Muscle of arm (tissue), 12 donors: ENCODE results near the gene ZSCAN4. TPM values are rescaled to one million over a fixed set of nuclear protein-coding genes. Genes with fewer than 3 reads are reported as not detected.

ENCODE experiments used
- DNase-seq: peaks from one replicate; pipeline ENCODE4 v3.0.0-alpha.2; 2013
- polyA plus RNA-seq, 12 donors: library from polyadenylated mRNA; unstranded; fragments of 120-200 nt; gene quantifications; one replicate each; pipeline ENCODE4 v1.2.1, GENCODE V29; 2013; ENCODE audit not compliant: insufficient read length in 12 of 12

Gene ZSCAN4
- polyA plus RNA-seq, 12 donors, result 0.30 TPM; not detected in 11

- DNase-seq, result no peak
Measured at GRCh38 chr19:57675881-57676280, 7.1 kb downstream of the ZSCAN4 start.

DNA sequence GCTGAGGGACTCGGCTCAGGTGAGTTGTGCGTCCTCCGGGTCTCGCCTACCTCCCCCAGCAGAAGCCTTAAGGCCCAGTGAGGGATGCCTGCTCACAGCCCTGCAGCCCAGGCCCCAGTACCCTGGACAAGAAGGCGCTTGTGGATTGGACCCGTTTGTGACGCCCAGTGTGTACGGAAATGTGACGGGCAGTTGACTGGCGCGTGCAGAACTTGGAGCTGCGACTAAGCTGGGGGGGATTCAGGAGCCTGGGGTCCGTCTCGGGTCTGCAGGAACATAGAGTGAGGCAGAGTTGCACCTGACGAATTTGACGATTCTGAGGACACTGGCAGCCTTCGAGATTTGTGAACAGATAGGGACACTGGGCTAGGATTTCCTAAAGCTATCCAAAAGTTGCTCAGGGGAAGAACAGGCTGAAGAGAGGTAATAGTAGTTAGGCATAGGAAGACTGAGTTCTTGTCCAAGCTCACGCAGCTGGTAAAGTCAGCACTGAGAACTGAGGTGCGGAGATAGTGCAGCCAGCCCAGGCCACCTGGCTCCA, 13.6 kb downstream of the ZSCAN4 start:
- no peak for DNase-seq

DNA sequence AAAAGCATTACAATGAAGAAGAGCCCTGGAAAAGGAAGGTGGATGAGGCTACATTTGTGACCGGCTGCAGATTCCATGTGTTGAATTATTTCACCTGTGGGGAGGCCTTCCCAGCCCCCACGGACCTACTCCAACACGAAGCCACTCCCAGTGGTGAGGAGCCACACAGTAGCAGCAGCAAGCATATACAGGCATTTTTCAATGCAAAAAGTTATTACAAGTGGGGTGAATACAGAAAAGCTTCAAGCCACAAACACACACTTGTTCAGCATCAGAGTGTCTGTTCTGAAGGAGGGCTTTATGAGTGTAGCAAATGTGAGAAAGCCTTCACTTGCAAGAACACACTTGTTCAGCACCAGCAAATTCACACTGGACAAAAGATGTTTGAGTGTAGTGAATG, 18.0 kb downstream of the ZSCAN4 start:
- DNase-seq, result no peak

- DNase-seq, result no peak
Measured at GRCh38 chr19:57687363-57688010, 18.8 kb downstream of the ZSCAN4 start.

GRCh38 chr19:57688011-57688763, 19.5 kb downstream of the ZSCAN4 start:
- no peak for DNase-seq

GRCh38 chr19:57689750-57690149, 21.0 kb downstream of the ZSCAN4 start:
- DNase-seq, result no peak

DNA sequence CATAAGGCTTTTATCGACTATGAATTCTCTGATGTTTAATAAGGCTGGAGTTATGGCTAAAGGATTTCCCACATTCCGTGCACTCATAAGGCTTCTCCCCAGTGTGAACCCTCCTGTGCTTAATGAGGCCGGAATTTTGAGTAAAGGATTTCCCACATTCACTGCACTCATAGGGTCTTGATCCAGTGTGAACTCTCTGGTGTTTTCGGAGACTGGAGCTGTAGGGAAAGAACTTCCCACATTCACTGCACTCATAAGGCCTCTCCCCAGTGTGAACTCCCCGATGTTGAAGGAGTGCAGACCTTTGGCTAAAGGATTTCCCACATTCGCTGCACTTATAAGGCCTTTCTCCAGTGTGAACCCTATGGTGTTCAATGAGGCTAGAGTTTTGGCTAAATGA, 32.9 kb downstream of the ZSCAN4 start:
- no peak for DNase-seq

DNA sequence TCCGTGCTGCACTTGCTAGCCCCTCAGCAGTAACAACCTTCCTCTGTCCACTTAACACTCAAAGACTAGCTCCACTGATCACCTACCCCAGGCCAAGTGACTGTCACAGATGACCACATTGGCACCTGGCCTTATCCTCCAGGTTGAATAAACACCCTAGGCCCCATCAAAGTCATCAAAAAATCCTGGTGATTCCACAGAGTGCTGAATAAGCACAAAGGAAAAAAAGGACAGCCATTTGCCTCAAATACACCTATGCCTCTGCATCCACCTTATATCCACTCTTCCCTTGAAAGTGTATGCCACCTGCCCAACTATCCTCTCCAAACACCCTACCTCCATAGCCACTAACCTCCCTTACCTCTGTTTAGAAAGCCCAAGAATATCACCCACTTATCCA, 37.6 kb downstream of the ZSCAN4 start:
- DNase-seq, result no peak

DNA sequence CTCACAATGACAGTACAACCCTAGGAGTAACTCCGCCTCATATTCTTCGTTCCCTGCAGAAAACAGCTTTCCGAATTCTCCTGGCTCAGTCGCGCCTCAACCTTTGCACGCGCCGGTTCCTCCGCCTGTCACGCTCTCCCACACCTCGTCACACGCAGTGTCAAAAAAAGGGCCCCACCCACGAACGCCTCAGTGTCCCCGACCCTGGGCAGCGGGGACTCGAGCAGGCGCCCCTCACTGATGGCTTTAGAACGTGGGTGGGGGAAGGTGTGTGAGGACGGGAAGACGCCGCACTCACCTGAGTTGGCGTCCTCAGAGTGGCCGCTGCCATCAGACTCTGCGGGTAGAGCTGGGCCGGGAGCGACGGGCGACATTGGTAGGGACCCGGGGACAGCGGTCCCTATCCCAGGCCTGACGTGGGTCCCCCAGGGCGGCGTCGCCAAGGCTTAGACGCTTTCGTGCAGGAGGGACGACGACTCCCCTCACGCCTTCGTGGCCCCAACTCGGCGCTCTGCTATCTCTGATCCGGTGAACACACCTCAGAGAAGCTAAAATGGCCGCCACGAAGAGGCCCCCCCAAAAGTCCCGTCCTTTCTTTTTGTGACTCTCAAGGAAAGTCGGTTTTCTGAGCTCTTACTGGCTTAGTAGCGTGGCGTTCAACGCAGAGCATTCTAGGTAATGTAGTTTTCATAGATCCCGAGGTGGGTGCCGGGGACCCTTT, 40.1 kb downstream of the ZSCAN4 start, which contains the start of gene ZNF154:
TSS of gene ZNF154 (minus strand) at position 564 of the 721 bp plus-strand sequence. CDS start at position 331, 233 bp downstream.
- DNase-seq, result peak; percentile 83

- DNase-seq, result no peak
Measured at GRCh38 chr19:57709616-57710015, 40.9 kb downstream of the ZSCAN4 start.

DNA sequence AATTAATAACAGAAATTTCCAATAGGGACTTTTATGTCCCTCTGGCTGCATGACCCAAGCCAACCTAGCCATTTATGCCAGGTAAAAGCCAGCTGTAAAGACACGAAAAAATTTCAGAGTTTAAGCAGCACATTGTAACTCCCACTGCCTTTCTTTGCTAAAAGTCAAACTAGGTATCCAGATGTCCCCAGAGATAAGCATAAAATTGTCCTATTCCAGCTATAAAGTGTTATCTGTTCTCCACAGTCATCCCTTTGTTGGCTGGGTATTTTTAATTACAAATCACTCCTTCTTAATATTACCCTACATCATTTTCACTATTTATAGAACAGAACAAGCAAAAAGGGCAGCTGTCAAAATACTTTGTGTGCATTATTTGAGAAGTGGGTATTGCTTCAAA, 43.5 kb downstream of the ZSCAN4 start:
- DNase-seq, result no peak

DNA sequence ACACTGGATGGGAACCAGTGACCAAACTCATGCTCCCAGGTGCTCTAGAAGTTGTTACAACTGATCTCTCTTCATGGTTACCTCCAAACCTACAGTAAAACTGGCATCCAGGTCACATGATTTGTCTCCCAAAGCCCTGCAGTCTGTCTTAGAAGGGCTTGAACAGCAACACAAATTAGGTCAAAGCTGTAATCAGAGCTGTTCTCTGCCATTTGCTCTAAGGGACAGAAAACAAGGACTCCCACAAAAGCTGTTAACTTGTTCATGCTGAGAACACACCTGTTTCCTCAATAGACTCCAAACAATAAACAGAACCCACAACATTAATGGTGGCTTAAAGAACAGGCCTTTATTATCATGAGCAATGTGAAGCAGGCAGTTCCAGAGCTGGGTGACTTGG, 50.7 kb downstream of the ZSCAN4 start:
- DNase-seq, result no peak

GRCh38 chr19:57719901-57720519, 51.3 kb downstream of the ZSCAN4 start:
- DNase-seq, result no peak

DNA sequence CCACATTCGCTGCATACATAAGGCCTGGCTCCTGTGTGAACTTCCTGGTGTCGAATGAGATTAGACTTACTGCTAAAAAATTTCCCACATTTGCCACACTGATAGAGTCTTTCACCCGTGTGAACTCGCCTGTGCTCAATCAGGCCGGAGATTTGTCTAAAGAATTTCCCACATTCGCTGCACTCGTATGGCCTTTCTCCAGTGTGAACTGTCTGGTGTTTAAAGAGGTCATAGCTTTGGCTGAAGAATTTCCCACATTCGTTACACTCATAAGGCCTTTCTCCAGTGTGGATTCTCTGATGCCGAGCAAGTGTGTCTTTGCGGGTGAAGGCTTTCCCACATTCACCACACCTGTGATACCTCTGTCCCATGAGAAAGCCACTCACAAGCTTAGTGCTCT, 52.1 kb downstream of the ZSCAN4 start:
- no peak for DNase-seq

Other genes with a start within 250 kb of the ZSCAN4 start
- gene ZNF749, start 233.6 kb upstream of the ZSCAN4 start, polyA plus RNA-seq, result 1 to 10 TPM in 11 of 12 donors, not detected in 1; 3.4 to 9.7 (median 7.6) TPM
- gene VN1R1, start 211.8 kb upstream of the ZSCAN4 start, polyA plus RNA-seq, result 1 to 10 TPM in 8 of 12 donors, under 1 TPM in 2, not detected in 2; 0.90 to 4.0 (median 1.6) TPM
- 10 to 100 TPM in 8 of 12 donors, 1 to 10 TPM in 2, not detected in 2; 9.2 to 17.3 (median 11.2) TPM for gene ZNF772, start 191.4 kb upstream of the ZSCAN4 start, polyA plus RNA-seq
- 10 to 100 TPM in 7 of 12 donors, 1 to 10 TPM in 4, not detected in 1; 8.0 to 13.4 (median 10.2) TPM for gene ZNF419, start 181.2 kb upstream of the ZSCAN4 start, polyA plus RNA-seq
- 10 to 100 TPM in 1 of 12 donors, 1 to 10 TPM in 10, not detected in 1; 6.4 to 16.4 (median 7.6) TPM for gene ZNF773, start 169.0 kb upstream of the ZSCAN4 start, polyA plus RNA-seq
- gene ZNF549, start 141.6 kb upstream of the ZSCAN4 start, polyA plus RNA-seq, result 10 to 100 TPM in 2 of 12 donors, 1 to 10 TPM in 9, not detected in 1; 6.0 to 11.0 (median 7.4) TPM
- gene ZNF550, start 109.1 kb upstream of the ZSCAN4 start, polyA plus RNA-seq, result 10 to 100 TPM in 10 of 12 donors, 1 to 10 TPM in 1, not detected in 1; 6.1 to 14.4 (median 12.3) TPM
- gene ZNF416, start 90.0 kb upstream of the ZSCAN4 start, polyA plus RNA-seq, result 1 to 10 TPM in 10 of 12 donors, not detected in 2; 4.8 to 6.8 (median 5.4) TPM
- 1 to 10 TPM in 11 of 12 donors, not detected in 1; 3.3 to 8.8 (median 6.7) TPM for gene ZIK1, start 84.8 kb upstream of the ZSCAN4 start, polyA plus RNA-seq
- 1 to 10 TPM in 10 of 12 donors, not detected in 2; 3.0 to 4.4 (median 3.6) TPM for gene ZNF530, start 69.0 kb upstream of the ZSCAN4 start, polyA plus RNA-seq
- gene ZNF134, start 54.7 kb upstream of the ZSCAN4 start, polyA plus RNA-seq, result 10 to 100 TPM in 11 of 12 donors, not detected in 1; 12.1 to 21.8 (median 14.2) TPM
- gene ZNF211, start 35.8 kb upstream of the ZSCAN4 start, polyA plus RNA-seq, result 10 to 100 TPM in 11 of 12 donors, not detected in 1; 12.0 to 28.5 (median 16.9) TPM
- gene ZNF551, start 13.0 kb downstream of the ZSCAN4 start, polyA plus RNA-seq, result 1 to 10 TPM in 11 of 12 donors, not detected in 1; 4.7 to 9.6 (median 7.6) TPM
- gene ZNF154, start 40.3 kb downstream of the ZSCAN4 start, polyA plus RNA-seq, result 10 to 100 TPM in 9 of 12 donors, 1 to 10 TPM in 2, not detected in 1; 7.3 to 24.5 (median 12.6) TPM
- gene ZNF671, start 58.7 kb downstream of the ZSCAN4 start, polyA plus RNA-seq, result 10 to 100 TPM in 4 of 12 donors, 1 to 10 TPM in 7, not detected in 1; 4.3 to 12.4 (median 9.3) TPM
- 10 to 100 TPM in 10 of 12 donors, 1 to 10 TPM in 1, not detected in 1; 6.2 to 21.1 (median 16.1) TPM for gene ZNF776, start 77.9 kb downstream of the ZSCAN4 start, polyA plus RNA-seq
- gene ZNF586, start 100.7 kb downstream of the ZSCAN4 start, polyA plus RNA-seq, result 10 to 100 TPM in 10 of 12 donors, 1 to 10 TPM in 1, not detected in 1; 6.6 to 18.6 (median 12.9) TPM
- 10 to 100 TPM in 1 of 12 donors, 1 to 10 TPM in 9, not detected in 2; 2.1 to 12.9 (median 5.6) TPM for gene ZNF552, start 146.0 kb downstream of the ZSCAN4 start, polyA plus RNA-seq
- 10 to 100 TPM in 1 of 12 donors, 1 to 10 TPM in 9, not detected in 2; 3.5 to 11.1 (median 6.0) TPM for gene ZNF587B, start 161.4 kb downstream of the ZSCAN4 start, polyA plus RNA-seq
- 10 to 100 TPM in 11 of 12 donors, not detected in 1; 11.3 to 32.1 (median 19.0) TPM for gene ZNF587, start 180.9 kb downstream of the ZSCAN4 start, polyA plus RNA-seq
- 10 to 100 TPM in 11 of 12 donors, not detected in 1; 17.0 to 56.5 (median 27.9) TPM for gene ZNF814, start 220.1 kb downstream of the ZSCAN4 start, polyA plus RNA-seq
- 10 to 100 TPM in 8 of 12 donors, 1 to 10 TPM in 3, not detected in 1; 3.6 to 27.5 (median 12.9) TPM for gene ZNF417, start 247.7 kb downstream of the ZSCAN4 start, polyA plus RNA-seq